Neural progenitor cell (in vitro differentiated cells): ENCODE measurements around the gene GPRC5D.

Experiments used
- CTCF ChIP-seq: fragments of 200-600 bp; sonication (generic); IDR thresholded peaks from 2 replicates; pipeline ENCODE4 v1.5.1; 2017; ENCODE audit warnings: antibody characterized with exemption, mild to moderate bottlenecking
- EZH2 ChIP-seq: fragments of 200-600 bp; sonication (generic); IDR thresholded peaks from 2 replicates; pipeline ENCODE4 v1.6.1; 2017; ENCODE audit warnings: antibody characterized with exemption, mild to moderate bottlenecking, moderate library complexity
- EZH2phosphoT487 ChIP-seq: fragments of 200-600 bp; sonication (generic); IDR thresholded peaks from 2 replicates; pipeline ENCODE4 v1.6.1; 2017; ENCODE audit warnings: antibody characterized with exemption

DNA sequence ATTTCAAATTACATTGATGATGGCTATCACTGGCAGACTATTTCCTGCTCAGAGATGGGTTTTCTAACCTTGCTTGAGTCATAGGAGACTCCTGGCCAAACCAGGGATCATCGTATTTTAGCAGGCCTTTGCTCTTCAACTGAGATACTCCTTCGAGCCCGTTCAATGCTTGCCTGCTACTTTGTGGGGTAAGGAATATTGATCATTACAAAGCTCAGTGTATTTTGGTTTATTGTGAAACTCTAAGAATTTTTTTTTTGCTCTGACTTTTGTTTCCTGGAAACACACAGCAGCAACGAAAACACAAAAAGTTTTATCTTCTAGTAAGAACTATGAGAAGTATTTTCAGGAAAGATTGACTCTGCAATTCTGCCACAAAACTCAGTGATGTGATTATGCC, 4.1 kb downstream of the GPRC5D start:
- TF ChIP-seq EZH2phosphoT487 (no peak), CTCF (no peak), EZH2 (no peak)
